Upper lobe of left lung (tissue), 6 donors: ENCODE measurements around the gene MSANTD1. TPM values are rescaled to one million over a fixed set of nuclear protein-coding genes. Genes with fewer than 3 reads are reported as not detected.
A peak's percentile ranks its signal among the peaks of the same experiment; 100 is the strongest.

Experiments
- ATAC-seq, 2 donors: fragments of 200-7000 bp; cut with Tn5 transposase; one replicate each; pipeline ENCODE4 v1.9.1; 2022; ENCODE audit warnings: mild to moderate bottlenecking in 2 of 2, moderate library complexity in 2 of 2; ENCODE audit not compliant: low FRiP score in 2 of 2
- DNase-seq, 2 donors: peaks; one replicate each; pipeline ENCODE4 v3.0.0-alpha.2; 2019 to 2020
- H3K27ac ChIP-seq, 4 donors: fragments of 200-600 bp; sonication (generic); one replicate each; pipeline ENCODE4 v1.5.1; 2016 to 2019
- H3K27me3 ChIP-seq, 4 donors: fragments of 200-600 bp; sonication (generic); one replicate each; pipeline ENCODE4 v1.5.1; 2017 to 2019
- H3K36me3 ChIP-seq, 4 donors: fragments of 200-600 bp; sonication (generic); one replicate each; pipeline ENCODE4 v1.5.1; 2016 to 2019
- H3K4me1 ChIP-seq, 4 donors: fragments of 200-600 bp; sonication (generic); one replicate each; pipeline ENCODE4 v1.5.1; 2018 to 2019
- H3K4me3 ChIP-seq, 4 donors: fragments of 200-600 bp; sonication (generic); one replicate each; pipeline ENCODE4 v1.5.1; 2017 to 2019; ENCODE audit warnings: mild to moderate bottlenecking in 2 of 4, moderate library complexity in 1 of 4
- H3K9me3 ChIP-seq, 4 donors: fragments of 200-600 bp; sonication (generic); one replicate each; pipeline ENCODE4 v1.5.1; 2018 to 2019
- EP300 ChIP-seq, 4 donors: sonication (generic); formaldehyde crosslinking; IDR thresholded peaks; one replicate each; pipeline ENCODE4 v1.5.1; 2017; ENCODE audit warnings: antibody characterized with exemption in 4 of 4, control low read depth in 2 of 4
- POLR2A ChIP-seq, 4 donors: fragments of 450-650 bp; IDR thresholded peaks; one replicate each; pipeline ENCODE4 v1.5.1; 2016 to 2017; ENCODE audit warnings: antibody characterized with exemption in 4 of 4, mild to moderate bottlenecking in 2 of 4
- POLR2AphosphoS5 ChIP-seq, 2 donors: sonication (generic); formaldehyde crosslinking; IDR thresholded peaks; one replicate each; pipeline ENCODE4 v1.5.1; 2017; ENCODE audit warnings: antibody characterized with exemption in 2 of 2
- WGBS, 2 donors: methylation state at CpG; one replicate each; pipeline ENCODE4 v1.1.5; 2017 to 2018; 5-methylcytosine and 5-hydroxymethylcytosine counted together
- total RNA-seq, 6 donors: library from RNA; depleted of rRNA in 4 of 6; stranded (reverse); fragments of >200 nt in 4 of 6; gene quantifications; one replicate each; pipeline versions ENCODE4 v1.1.0 to v1.2.1, GENCODE V29; 2016 to 2021
- TF ChIP-seq, protein P1 (sequence below), 6 experiments: fragments of 450-650 bp in 4 of 6; fragments of 200-600 bp in 2 of 6; sonication (generic) in 2 of 6; IDR thresholded peaks; one replicate each; pipeline ENCODE4 v1.5.1; 2016 to 2019; ENCODE audit warnings: antibody characterized with exemption in 6 of 6
- donor health status: DM: no; HTN: no; CAD: no; lungs with moderate emphysema.
- donor health status: DM: no; HTN: yes; CAD: no; lungs with severe emphysema.

MSANTD1 gene
- total RNA-seq, 6 donors from 2014 or later, result 1.00 to 7.3 (median 1.8) TPM

DNA sequence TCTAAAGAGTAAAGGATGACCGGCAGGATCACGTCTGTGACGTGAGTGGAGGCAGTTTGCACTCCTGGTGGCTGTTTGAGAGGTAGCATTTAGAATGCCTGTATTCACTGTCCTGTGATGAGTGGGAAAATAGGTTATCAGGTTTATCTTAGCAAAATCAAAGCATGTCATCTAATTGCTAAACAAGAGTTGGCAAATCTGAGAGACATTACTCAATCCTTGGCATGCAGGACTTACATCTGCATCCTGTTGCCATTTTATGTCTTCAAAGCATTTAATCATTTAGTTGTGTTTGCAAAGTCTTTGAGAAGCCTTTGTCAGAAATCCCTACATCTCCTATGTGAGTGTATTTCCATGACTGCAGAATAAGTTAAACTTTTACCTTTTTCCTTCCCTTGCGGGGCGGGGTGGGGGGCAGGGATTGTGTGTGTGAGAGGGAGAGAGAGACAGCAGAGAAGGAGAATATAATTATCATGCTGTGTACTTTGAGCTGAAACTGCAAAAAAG is 41.4 kb upstream of the MSANTD1 start:
- Histone ChIP-seq H3K27me3 (no peaks in the 10 kb centered on the region), H3K27ac (no peak overlapping the region), H3K4me1 (peaks cover 22 to 38% (median 29%) of the 10 kb centered on the region in 4 donors), H3K4me3 (no peak overlapping the region), H3K36me3 (peaks cover 24 to 59% (median 45%) of the 10 kb centered on the region in 4 donors), H3K9me3 (no peaks in the 10 kb centered on the region)
- DNase-seq (no peak), ATAC-seq (no peak)
- TF ChIP-seq, protein P1, sequence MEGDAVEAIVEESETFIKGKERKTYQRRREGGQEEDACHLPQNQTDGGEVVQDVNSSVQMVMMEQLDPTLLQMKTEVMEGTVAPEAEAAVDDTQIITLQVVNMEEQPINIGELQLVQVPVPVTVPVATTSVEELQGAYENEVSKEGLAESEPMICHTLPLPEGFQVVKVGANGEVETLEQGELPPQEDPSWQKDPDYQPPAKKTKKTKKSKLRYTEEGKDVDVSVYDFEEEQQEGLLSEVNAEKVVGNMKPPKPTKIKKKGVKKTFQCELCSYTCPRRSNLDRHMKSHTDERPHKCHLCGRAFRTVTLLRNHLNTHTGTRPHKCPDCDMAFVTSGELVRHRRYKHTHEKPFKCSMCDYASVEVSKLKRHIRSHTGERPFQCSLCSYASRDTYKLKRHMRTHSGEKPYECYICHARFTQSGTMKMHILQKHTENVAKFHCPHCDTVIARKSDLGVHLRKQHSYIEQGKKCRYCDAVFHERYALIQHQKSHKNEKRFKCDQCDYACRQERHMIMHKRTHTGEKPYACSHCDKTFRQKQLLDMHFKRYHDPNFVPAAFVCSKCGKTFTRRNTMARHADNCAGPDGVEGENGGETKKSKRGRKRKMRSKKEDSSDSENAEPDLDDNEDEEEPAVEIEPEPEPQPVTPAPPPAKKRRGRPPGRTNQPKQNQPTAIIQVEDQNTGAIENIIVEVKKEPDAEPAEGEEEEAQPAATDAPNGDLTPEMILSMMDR (IDR thresholded peaks at IDR 0.05), result peak in 1 of 6 experiments; percentile 19
- peak in 1 of 2 donors; percentile 43 for TF ChIP-seq POLR2AphosphoS5 (IDR thresholded peaks at IDR 0.05)
- TF ChIP-seq POLR2A (IDR thresholded peaks at IDR 0.05), result no peak
- TF ChIP-seq EP300 (IDR thresholded peaks at IDR 0.05), result no peak
- 57 to 63% methylated on average over 5 of the region's 5 CpGs for WGBS, 2 donors

DNA sequence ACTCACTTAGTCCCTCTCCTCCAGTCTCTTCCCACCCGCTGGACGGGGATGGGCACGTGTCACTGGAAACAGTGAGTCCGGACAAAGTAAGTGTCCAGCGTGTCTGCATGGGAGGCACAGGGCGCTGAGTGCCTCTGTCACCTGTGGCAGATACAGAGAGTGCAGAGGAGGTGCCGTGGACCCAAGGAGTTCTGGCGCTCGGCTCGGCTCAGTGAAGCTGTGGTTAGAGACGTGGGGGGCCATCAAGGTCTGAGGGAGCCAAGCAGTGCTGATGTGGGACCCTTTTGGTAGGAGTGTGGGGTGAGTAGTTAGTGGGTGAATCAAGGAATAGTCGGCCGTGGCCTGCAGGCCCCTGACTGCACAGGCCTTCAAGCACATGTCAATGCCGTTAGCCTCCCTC is 40.1 kb upstream of the MSANTD1 start:
- H3K4me1 ChIP-seq, result peaks cover 12 to 25% (median 19%) of the 10 kb centered on the region in 4 donors
- H3K27ac ChIP-seq, result no peak overlapping the region
- DNase-seq (no peak), ATAC-seq (peak in 1 of 2 donors; percentile 16)
- H3K9me3 ChIP-seq, result no peaks in the 10 kb centered on the region
- H3K4me3 ChIP-seq, result no peak overlapping the region
- H3K36me3 ChIP-seq, result peaks cover 35 to 72% (median 55%) of the 10 kb centered on the region in 4 donors
- TF ChIP-seq, protein P1 (IDR thresholded peaks at IDR 0.05), result no peak
- TF ChIP-seq POLR2AphosphoS5 (IDR thresholded peaks at IDR 0.05), result no peak
- TF ChIP-seq EP300 (IDR thresholded peaks at IDR 0.05), result no peak
- no peak for TF ChIP-seq POLR2A (IDR thresholded peaks at IDR 0.05)
- no peaks in the 10 kb centered on the region for H3K27me3 ChIP-seq
- WGBS, 2 donors, result 96 to 98% methylated on average over 14 of the region's 14 CpGs

DNA sequence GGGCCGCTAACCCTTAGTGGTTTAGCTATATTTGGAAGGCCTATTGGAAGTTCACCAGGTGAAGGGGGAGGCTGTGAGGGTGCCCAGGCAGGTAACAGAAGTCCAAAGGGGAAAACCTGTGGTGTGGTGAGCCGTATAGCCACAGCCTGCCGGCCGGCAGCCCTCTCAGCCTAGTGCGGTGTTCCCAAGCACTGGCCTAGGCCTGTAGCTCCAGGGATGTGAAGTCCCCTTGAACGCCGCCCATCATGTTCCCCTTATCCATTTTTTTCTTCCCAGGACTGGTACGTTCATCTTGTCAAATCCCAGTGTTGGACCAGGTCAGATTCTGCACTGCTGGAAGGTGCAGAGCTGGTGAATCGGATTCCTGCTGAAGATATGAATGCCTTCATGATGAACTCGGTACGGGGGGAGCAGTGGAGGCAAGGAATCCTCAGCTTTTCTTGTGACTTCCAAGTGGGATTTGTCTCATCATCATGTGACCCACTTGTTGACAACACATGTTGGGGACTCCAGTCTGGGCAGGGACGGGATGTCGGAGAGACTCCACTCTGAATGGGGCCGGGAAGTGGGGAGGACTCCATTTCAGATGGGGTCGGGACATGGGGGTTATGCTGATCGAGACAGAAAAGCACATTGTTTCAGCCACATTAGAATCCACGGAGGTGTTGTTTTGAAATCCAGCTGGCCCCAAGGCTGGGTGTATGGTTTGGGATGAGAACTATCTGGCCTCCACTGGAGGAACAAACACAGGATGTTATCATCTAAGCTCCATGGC is 39.2 kb upstream of the MSANTD1 start:
- TF ChIP-seq POLR2AphosphoS5 (IDR thresholded peaks at IDR 0.05), result no peak
- TF ChIP-seq POLR2A (IDR thresholded peaks at IDR 0.05), result no peak
- TF ChIP-seq, protein P1 (IDR thresholded peaks at IDR 0.05), result no peak
- TF ChIP-seq EP300 (IDR thresholded peaks at IDR 0.05), result no peak
- Histone ChIP-seq H3K36me3 (peaks cover 34 to 81% (median 60%) of the 10 kb centered on the region in 4 donors), H3K9me3 (no peaks in the 10 kb centered on the region), H3K27ac (no peak overlapping the region), H3K27me3 (no peaks in the 10 kb centered on the region), H3K4me3 (no peak overlapping the region), H3K4me1 (peaks cover 7 to 17% (median 14%) of the 10 kb centered on the region in 4 donors)
- no peak for DNase-seq
- no peak for ATAC-seq
- 92 to 96% methylated on average over 16 to 17 of the region's 17 CpGs for WGBS, 2 donors

DNA sequence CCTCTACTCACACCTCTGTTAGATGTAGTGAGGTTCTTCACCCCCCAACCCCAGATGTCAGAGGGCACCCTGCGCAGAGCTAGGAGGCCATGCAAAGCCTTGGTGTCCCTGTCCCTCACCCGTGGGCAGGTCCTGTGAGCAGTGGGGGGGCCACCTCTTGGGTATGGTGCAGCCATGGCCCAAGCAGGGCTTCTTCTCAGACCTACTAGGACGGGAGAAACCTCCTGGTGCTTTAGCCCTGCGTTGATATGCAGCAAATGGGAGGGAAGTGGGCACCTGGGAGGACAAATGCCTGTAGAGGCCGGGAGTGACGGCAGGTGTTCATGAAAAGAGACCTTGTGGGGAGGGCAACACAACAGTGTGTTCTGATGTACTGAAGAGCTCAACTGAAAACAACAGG is 38.5 kb upstream of the MSANTD1 start:
- Histone ChIP-seq H3K9me3 (no peaks in the 10 kb centered on the region), H3K4me1 (peaks cover 5 to 17% (median 13%) of the 10 kb centered on the region in 4 donors), H3K27ac (no peak overlapping the region), H3K27me3 (no peaks in the 10 kb centered on the region), H3K36me3 (peaks cover 34 to 88% (median 67%) of the 10 kb centered on the region in 4 donors), H3K4me3 (no peak overlapping the region)
- peak in 1 of 2 donors; percentile 6 for DNase-seq
- ATAC-seq, result no peak
- 90 to 91% methylated on average over 6 of the region's 6 CpGs for WGBS, 2 donors
- TF ChIP-seq, protein P1 (IDR thresholded peaks at IDR 0.05), result no peak
- no peak for TF ChIP-seq POLR2AphosphoS5 (IDR thresholded peaks at IDR 0.05)
- TF ChIP-seq EP300 (IDR thresholded peaks at IDR 0.05), result no peak
- no peak for TF ChIP-seq POLR2A (IDR thresholded peaks at IDR 0.05)
